Endothelial cell of umbilical vein (primary cell): ENCODE measurements around the gene NFIA. TPM values are rescaled to one million over a fixed set of nuclear protein-coding genes. Genes with fewer than 3 reads are reported as not detected.

ENCODE experiments used
- BruUV-seq: library from RNA; stranded (reverse); fragments of 400-500 nt; replicated peaks from 2 replicates; lab custom pipeline; 2021; lab: Mats Ljungman, UMichigan
- CTCF ChIA-PET: fragments of 300-600, 350-600 bp; sonication (Branson Sonifier 250); formaldehyde crosslinking; loops from one replicate; lab custom pipeline; 2021; ENCODE audit warnings: antibody characterized with exemption, inconsistent platforms; lab: Charles Lee
- POLR2A ChIA-PET: fragments of 300-600, 350-600 bp; sonication (Branson Sonifier 250); formaldehyde crosslinking; loops from one replicate; lab custom pipeline; 2021; ENCODE audit warnings: antibody characterized with exemption, inconsistent platforms; lab: Charles Lee
- DNase-seq: peaks from one replicate; pipeline ENCODE4 v3.0.0-alpha.2; 2011; ENCODE audit warnings: low read depth, low spot score
- FAIRE-seq: peaks from 2 replicates; lab custom pipeline; 2011; peaks lifted over from hg19 to GRCh38; lab: Jason Lieb, UNC
- H2AFZ ChIP-seq: 2 replicates; pipeline ENCODE4 v1.6.0; 2012; ENCODE audit warnings: low read depth, low read length, control low read depth, inconsistent platforms
- H3K27ac ChIP-seq: 2 replicates; pipeline ENCODE4 v1.5.1; 2011; ENCODE audit warnings: low read depth, mild to moderate bottlenecking, control low read depth, low read length, moderate library complexity; ENCODE audit not compliant: insufficient read depth
- H3K27me3 ChIP-seq, 2 experiments: 2 replicates each; pipeline versions ENCODE4 v1.6.0 to v1.6.1; 2011; ENCODE audit warnings: low read length in 2 of 2, mixed read lengths in 1 of 2; ENCODE audit not compliant: control insufficient read depth in 2 of 2, insufficient read depth in 2 of 2
- H3K36me3 ChIP-seq, 2 experiments: 2 replicates in 1 of 2; 3 replicates in 1 of 2; pipeline ENCODE4 v1.5.1; 2011; ENCODE audit warnings: low read length in 2 of 2, mild to moderate bottlenecking in 1 of 2, moderate library complexity in 1 of 2; ENCODE audit not compliant: control insufficient read depth in 2 of 2, insufficient read depth in 2 of 2; ENCODE audit errors: extremely low read depth in 1 of 2
- H3K4me1 ChIP-seq: 3 replicates; pipeline ENCODE4 v1.5.1; 2011; ENCODE audit warnings: mild to moderate bottlenecking, low read length; ENCODE audit not compliant: control insufficient read depth, insufficient read depth; ENCODE audit errors: extremely low read depth
- H3K4me2 ChIP-seq: 2 replicates; pipeline ENCODE4 v1.6.1; 2011; ENCODE audit warnings: low read length, control low read depth, mixed read lengths; ENCODE audit not compliant: insufficient read depth
- H3K4me3 ChIP-seq, 3 experiments: fragments of 200-600 bp in 1 of 3; sonication (generic), shearing (Covaris generic) in 1 of 3; replicated peaks in 1 of 3; 2 replicates each; pipeline ENCODE4 v1.5.1; 2011 to 2016; ENCODE audit warnings: control low read depth in 3 of 3, low read length in 3 of 3, mild to moderate bottlenecking in 2 of 3, inconsistent platforms in 1 of 3, low read depth in 1 of 3, moderate library complexity in 1 of 3; ENCODE audit not compliant: insufficient read depth in 1 of 3
- H3K79me2 ChIP-seq: 2 replicates; pipeline ENCODE4 v1.6.0; 2012; ENCODE audit warnings: low read length, inconsistent platforms; ENCODE audit not compliant: control insufficient read depth, insufficient read depth
- H3K9ac ChIP-seq: replicated peaks from 2 replicates; pipeline ENCODE3; 2011; ENCODE audit warnings: low read length, control low read depth; ENCODE audit not compliant: insufficient read depth; ENCODE audit errors: extremely low read depth
- H3K9me1 ChIP-seq: replicated peaks from 3 replicates; pipeline ENCODE4 v1.6.0; 2011; ENCODE audit warnings: mild to moderate bottlenecking, low read length; ENCODE audit not compliant: control insufficient read depth, insufficient read depth; ENCODE audit errors: extremely low read depth
- H3K9me3 ChIP-seq: replicated peaks from 2 replicates; pipeline ENCODE4 v1.5.1; 2012; ENCODE audit warnings: low read length, inconsistent platforms; ENCODE audit not compliant: control insufficient read depth, insufficient read depth
- H4K20me1 ChIP-seq: replicated peaks from 2 replicates; pipeline ENCODE3; 2011; ENCODE audit warnings: mild to moderate bottlenecking, low read length; ENCODE audit not compliant: control insufficient read depth, insufficient read depth; ENCODE audit errors: extremely low read depth
- EZH2 ChIP-seq: IDR thresholded peaks from 2 replicates; pipeline ENCODE4 v1.6.1; 2012; ENCODE audit warnings: borderline replicate concordance, low read depth, mild to moderate bottlenecking, moderate library complexity, low read length, inconsistent platforms; ENCODE audit not compliant: severe bottlenecking
- FOS ChIP-seq: IDR thresholded peaks from 2 replicates; pipeline ENCODE4 v1.6.1; 2011; ENCODE audit warnings: mild to moderate bottlenecking, low read length, moderate library complexity, borderline replicate concordance; ENCODE audit not compliant: insufficient read depth
- GATA2 ChIP-seq: IDR thresholded peaks from 2 replicates; pipeline ENCODE4 v1.7.0; 2011; ENCODE audit warnings: low read depth, mild to moderate bottlenecking, moderate library complexity, mixed read lengths, low read length; ENCODE audit not compliant: insufficient read length, insufficient read depth
- JUN ChIP-seq: IDR thresholded peaks from 2 replicates; pipeline ENCODE4 v1.6.1; 2011; ENCODE audit warnings: borderline replicate concordance, low read depth; ENCODE audit not compliant: insufficient read length, insufficient read depth
- POLR2A ChIP-seq: IDR thresholded peaks from 2 replicates; pipeline ENCODE4 v1.6.1; 2012; ENCODE audit warnings: low read depth, mild to moderate bottlenecking, control low read depth, low read length
- POLR2AphosphoS5 ChIP-seq: IDR thresholded peaks from 2 replicates; pipeline ENCODE4 v1.6.1; 2012; ENCODE audit warnings: low read depth, mild to moderate bottlenecking, control low read depth, low read length, moderate library complexity; ENCODE audit not compliant: insufficient read depth
- dilution Hi-C: fragments of 300-500 bp; cut with MboI; formaldehyde crosslinking; loops from one replicate; pipeline ENCODE4 v1.15.0; 2019; ENCODE audit warnings: low sequenced_read_pairs; ENCODE audit not compliant: extremely low pct_ligation_motif_present
- intact Hi-C: fragments of 100-400 bp; cut with micrococcal nuclease; formaldehyde crosslinking; loops from one replicate; pipeline ENCODE4 v1.10.0; 2022
- polyA plus RNA-seq, 4 experiments: library from polyadenylated mRNA; depleted of rRNA in 3 of 4; stranded (reverse) in 3 of 4; unstranded in 1 of 4; fragments of >200 nt; gene quantifications; 2 replicates each; pipeline versions ENCODE4 v1.2.1 to v1.2.3, GENCODE V29; 2011 to 2012; ENCODE audit warnings: missing spikeins in 1 of 4
- total RNA-seq: library from RNA; stranded (reverse); gene quantifications from 2 replicates; pipeline ENCODE4 v1.2.3, GENCODE V29; 2021
- TF ChIP-seq, protein P1 (sequence below), 2 donors: IDR thresholded peaks; 1 replicate in 1 of 2; 2 replicates in 1 of 2; pipeline ENCODE4 v1.5.1; 2011; ENCODE audit warnings: low read length in 2 of 2, mild to moderate bottlenecking in 2 of 2, moderate library complexity in 2 of 2, control low read depth in 1 of 2, inconsistent platforms in 1 of 2, low read depth in 1 of 2; ENCODE audit not compliant: insufficient read depth in 1 of 2; ENCODE audit errors: extremely low read depth in 1 of 2
- TF ChIP-seq, protein P2 (sequence below): IDR thresholded peaks from 2 replicates; pipeline ENCODE4 v1.6.1; 2011; ENCODE audit not compliant: insufficient read depth, insufficient read length

Gene NFIA
- total and polyA plus RNA-seq, 2 donors (not counting 3 experiments of a cell fraction or from before 2014, with no cell fraction given): 25.5 to 47.0 TPM

DNA sequence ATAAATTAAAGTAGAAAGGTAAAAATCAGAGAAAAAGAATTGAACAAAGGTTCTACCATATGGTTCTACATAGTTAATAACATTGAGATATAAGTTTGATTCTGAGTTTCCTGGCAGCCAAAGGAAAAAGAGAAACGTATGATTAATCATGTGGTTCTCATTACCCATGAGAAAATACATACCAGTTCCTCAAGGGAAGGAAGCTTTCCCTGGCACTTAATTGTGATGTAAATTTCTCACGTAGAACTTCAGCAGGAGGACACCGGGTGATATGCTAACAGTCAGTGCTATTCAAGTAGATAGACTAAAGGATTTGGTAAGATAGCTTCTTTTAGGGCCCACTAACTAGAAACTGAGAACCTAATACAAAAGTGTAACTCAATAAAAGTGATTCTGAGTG is 218.5 kb downstream of the NFIA start:
- POLR2A ChIA-PET: no interaction called here
- no peaks in the 10 kb centered on the region for H3K9me3 ChIP-seq
- H3K27ac ChIP-seq: no peak overlapping the region
- H3K9ac ChIP-seq: no peak overlapping the region
- DNase-seq: peak; percentile 36
- FAIRE-seq: no peak
- no peaks in the 10 kb centered on the region for H3K4me1 ChIP-seq
- CTCF ChIA-PET: interaction anchor here (1.3 to 1.9 kb wide), 3 partner anchors 10 to 251 kb away, joined by 3 to 4 read pairs (median 4); no protein-coding TSS in a partner anchor
- no peaks in the 10 kb centered on the region for H3K27me3 ChIP-seq
- TF ChIP-seq FOS (no peak), EZH2 (no peak), JUN (no peak), POLR2AphosphoS5 (no peak), POLR2A (no peak), GATA2 (no peak)
- TF ChIP-seq, protein P1, sequence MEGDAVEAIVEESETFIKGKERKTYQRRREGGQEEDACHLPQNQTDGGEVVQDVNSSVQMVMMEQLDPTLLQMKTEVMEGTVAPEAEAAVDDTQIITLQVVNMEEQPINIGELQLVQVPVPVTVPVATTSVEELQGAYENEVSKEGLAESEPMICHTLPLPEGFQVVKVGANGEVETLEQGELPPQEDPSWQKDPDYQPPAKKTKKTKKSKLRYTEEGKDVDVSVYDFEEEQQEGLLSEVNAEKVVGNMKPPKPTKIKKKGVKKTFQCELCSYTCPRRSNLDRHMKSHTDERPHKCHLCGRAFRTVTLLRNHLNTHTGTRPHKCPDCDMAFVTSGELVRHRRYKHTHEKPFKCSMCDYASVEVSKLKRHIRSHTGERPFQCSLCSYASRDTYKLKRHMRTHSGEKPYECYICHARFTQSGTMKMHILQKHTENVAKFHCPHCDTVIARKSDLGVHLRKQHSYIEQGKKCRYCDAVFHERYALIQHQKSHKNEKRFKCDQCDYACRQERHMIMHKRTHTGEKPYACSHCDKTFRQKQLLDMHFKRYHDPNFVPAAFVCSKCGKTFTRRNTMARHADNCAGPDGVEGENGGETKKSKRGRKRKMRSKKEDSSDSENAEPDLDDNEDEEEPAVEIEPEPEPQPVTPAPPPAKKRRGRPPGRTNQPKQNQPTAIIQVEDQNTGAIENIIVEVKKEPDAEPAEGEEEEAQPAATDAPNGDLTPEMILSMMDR (IDR thresholded peaks at IDR 0.05; ENCODE audit: extremely low read depth in 1 of 2, insufficient read depth in 1 of 2, low read depth in 1 of 2, low read length in 2 of 2): no peak
- TF ChIP-seq, protein P2, sequence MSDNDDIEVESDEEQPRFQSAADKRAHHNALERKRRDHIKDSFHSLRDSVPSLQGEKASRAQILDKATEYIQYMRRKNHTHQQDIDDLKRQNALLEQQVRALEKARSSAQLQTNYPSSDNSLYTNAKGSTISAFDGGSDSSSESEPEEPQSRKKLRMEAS: no peak
- no peaks in the 10 kb centered on the region for H3K79me2 ChIP-seq
- no peak overlapping the region for H3K4me3 ChIP-seq
- H4K20me1 ChIP-seq: no peaks in the 10 kb centered on the region
- H2AFZ ChIP-seq: no peak overlapping the region
- dilution Hi-C loops: no loop called here
- BruUV-seq: no TSS peak
- H3K9me1 ChIP-seq: no peaks in the 10 kb centered on the region
- H3K36me3 ChIP-seq: no peaks in the 10 kb centered on the region
- H3K4me2 ChIP-seq: no peak overlapping the region
- intact Hi-C loops: no loop called here
